NCI-H345 treated with DMSO at 0.1 percent for 48 hours (cell line): Measurements from ENCODE around the gene IL1RAPL1.

ENCODE experiments used
- DNase-seq: peaks from one replicate; lab custom pipeline; 2025; ENCODE audit not compliant: unreplicated experiment; lab: John Stamatoyannopoulos, UW

IL1RAPL1 gene

GRCh38 chrX:29617725-29618124 is 1030.5 kb downstream of the IL1RAPL1 start:
- no peak for DNase-seq

DNA sequence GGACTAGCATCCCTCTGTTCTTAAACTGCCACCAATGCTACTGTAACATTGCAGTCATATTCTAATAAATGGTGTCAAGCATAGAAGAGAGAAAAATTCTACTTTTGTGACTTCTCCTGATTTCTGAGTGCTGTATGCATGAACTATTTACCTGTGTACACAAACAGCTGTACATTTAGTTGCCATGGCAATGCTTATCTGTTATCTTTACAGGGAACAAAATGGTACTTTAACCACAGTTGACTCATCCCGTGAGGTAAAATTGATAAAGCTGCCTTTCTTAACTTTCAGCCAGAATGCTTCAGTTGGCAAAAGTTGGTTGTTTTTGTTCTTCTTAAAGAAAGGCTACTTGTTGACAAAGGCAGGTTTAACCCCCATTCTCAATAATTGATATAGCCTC is 1040.6 kb downstream of the IL1RAPL1 start:
- no peak for DNase-seq

- no peak for DNase-seq
These were observed 1047.3 kb downstream of the IL1RAPL1 start for GRCh38 chrX:29634516-29634915.

- no peak for DNase-seq
These were observed 1049.1 kb downstream of the IL1RAPL1 start for GRCh38 chrX:29636331-29636730.

DNA sequence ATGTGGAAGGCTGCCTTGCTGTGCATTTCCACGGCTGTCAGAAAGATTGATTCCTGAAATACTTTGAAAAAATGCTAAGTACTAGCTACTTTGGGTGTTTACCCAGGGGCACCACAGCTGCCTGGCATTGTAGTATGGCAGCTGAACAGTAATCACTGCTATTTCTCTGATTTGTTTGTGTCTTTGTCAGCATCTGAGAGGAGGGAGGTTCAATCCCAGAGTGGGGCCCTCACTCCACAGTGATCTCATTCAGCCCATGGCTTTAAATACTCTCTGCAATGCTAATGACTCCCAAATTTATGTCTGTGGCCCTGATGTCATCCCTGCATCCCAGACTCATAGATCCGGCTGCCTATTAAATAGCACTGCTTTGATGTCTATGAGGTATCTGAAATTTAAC is 1052.9 kb downstream of the IL1RAPL1 start:
- DNase-seq = no peak

GRCh38 chrX:29641461-29641860 is 1054.2 kb downstream of the IL1RAPL1 start:
- no peak for DNase-seq

DNA sequence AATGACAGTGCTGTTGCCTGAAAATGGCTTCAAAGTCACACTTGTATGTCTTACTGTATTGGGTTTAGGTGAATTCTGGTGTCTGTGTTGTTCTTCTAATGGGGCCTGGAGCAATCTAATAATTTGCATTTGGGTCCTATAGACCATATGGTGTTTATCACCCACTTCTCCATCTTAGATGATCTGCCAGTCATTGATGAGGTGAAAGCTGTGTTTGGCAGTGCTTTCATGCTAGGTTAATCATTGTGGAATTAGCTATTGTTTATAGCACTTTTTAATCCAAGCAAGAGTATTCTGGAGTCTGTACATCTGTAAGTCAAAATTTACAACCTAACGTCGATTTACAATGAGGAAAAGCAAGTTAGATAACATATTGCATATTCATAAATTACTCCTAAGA is 1055.9 kb downstream of the IL1RAPL1 start:
- DNase-seq = no peak

DNA sequence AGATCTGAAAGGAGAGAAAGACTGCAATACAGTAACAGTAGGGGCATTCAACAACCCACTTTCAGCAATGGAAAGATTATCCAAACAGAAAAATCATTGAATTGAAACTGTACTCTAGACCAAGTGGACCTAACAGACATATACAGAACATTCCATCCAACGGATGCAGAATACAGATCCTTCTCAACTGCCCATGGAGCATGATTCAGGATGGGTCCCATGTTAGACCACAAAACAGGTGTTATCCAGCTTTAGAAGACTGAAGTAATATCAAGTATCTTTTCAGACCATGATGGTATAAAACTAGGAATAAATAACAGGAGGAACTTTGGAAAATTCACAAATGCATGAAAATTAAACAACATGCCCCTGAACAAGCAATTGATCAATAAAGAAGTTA is 1060.9 kb downstream of the IL1RAPL1 start:
- no peak for DNase-seq

GRCh38 chrX:29652484-29652883 is 1065.2 kb downstream of the IL1RAPL1 start:
- no peak for DNase-seq

DNA sequence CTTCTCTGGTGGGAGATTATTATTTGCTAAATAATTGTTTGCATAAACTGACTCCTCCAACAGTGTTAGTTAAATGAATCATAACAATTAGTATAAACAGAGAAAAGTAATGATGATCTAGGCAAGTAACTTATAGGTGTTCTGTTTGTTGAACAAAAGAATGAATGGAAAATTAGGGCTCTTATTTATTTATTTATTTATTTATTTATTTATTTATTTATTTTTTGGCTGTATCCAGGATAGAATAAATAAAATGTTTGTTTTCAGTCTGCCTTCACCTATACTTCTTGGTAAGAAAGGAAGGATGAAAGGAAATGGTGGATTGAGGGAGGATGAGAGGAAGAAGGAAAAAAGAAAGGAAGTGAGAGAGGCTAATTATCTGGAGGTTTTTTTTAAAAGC is 1066.5 kb downstream of the IL1RAPL1 start:
- DNase-seq = no peak

DNA sequence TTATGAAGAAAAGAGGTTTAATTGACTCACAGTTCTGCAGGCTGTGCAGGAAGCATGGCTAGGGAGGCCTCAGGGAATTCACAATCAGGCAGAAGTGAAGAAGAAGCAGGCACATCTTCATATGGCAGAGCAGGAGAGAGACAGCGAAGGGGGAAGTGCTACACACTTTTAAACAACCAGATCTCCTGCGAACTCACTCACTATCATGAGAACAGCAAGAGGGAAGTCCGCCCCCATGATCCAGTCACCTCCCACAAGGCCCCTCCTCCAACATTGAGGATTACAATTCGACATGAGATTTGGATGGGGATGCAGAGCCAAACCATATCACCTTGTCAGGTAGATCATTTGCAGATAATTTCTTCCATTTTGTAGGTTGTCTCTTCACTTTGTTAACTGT is 1072.7 kb downstream of the IL1RAPL1 start:
- DNase-seq = no peak

- no peak for DNase-seq
These were observed 1074.0 kb downstream of the IL1RAPL1 start for GRCh38 chrX:29661290-29661689.

GRCh38 chrX:29662101-29662500 is 1074.9 kb downstream of the IL1RAPL1 start:
- DNase-seq = no peak

GRCh38 chrX:29662759-29663503 is 1075.7 kb downstream of the IL1RAPL1 start:
- no peak for DNase-seq

DNA sequence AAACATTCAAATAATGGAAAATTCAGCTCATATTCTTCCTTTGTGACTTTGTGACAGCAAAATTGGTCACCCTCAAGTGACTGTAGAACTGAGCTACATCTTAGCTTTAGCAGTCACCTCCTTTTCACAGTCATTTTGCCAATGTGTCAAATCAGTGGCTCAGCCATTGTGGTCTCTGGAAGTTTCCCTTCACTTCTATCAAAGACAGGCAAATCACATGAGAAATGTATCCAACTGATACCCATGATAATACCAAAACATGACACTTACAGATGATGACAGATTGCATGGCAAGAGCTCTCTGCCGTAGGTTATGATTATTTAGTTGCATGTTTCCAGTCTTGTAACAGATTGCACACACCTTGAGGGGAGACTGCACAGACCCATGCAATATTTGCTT is 1078.3 kb downstream of the IL1RAPL1 start:
- no peak for DNase-seq

DNA sequence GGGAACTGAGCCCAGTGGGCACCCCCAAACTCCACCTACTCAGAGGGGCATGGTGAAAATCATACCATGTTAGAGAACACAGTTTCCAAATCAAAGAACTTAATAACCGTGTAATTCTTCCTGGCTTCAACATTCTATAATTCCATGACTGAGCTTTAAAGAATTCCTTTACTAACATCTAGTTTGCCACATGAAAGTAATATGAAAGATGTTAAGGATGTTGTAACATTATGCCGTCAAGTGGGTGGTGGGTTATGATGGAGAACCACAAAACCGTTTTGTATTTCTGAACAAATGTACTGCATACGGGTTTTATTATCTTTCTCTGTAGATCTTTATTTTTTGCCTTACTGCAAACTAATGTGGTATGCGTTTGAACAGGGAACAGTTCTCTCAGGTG is 1079.1 kb downstream of the IL1RAPL1 start:
- DNase-seq = no peak

DNA sequence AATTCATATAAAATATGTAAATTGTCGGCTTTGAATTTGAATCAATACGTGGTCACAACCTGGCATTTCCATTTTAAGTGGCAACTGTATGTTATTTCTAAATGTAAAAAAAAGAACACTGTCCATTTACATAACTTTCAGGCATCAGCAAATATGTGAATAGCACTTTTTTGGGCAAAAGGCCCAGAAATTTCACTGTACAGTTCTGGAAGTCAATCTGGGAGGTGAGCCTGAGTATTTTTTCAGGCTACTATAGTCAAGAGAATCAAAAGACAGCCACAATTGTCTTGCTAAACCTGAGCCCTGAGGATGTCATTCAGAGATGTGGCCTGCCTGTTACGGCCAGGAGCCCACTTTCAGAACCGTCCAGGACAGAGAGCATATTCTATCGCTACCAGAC is 1084.2 kb downstream of the IL1RAPL1 start:
- DNase-seq = no peak

- DNase-seq = no peak
These were observed 1100.4 kb downstream of the IL1RAPL1 start for GRCh38 chrX:29687687-29688086.

- no peak for DNase-seq
These were observed 1102.8 kb downstream of the IL1RAPL1 start for GRCh38 chrX:29690061-29690460.

DNA sequence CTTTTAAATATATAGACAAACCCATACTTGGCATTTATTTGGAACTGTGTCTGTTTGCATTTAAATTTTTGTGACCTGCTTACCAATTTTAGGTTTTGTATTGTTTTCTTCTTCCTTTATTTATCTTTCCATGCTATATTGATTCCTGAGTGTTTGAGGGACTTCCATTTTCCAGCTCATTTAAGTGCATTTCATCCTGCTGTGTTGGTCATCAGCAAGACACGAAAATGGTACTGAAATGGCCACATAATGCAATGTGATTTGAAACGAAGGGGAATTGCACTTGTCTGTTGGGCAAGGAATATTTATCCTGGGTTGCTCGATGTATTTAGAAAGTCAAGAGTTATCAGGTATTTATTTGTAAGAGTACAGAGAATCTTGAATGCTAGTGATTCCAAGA is 1103.8 kb downstream of the IL1RAPL1 start:
- DNase-seq = peak; percentile 57

- DNase-seq = no peak
These were observed 1106.7 kb downstream of the IL1RAPL1 start for GRCh38 chrX:29693912-29694311.

DNA sequence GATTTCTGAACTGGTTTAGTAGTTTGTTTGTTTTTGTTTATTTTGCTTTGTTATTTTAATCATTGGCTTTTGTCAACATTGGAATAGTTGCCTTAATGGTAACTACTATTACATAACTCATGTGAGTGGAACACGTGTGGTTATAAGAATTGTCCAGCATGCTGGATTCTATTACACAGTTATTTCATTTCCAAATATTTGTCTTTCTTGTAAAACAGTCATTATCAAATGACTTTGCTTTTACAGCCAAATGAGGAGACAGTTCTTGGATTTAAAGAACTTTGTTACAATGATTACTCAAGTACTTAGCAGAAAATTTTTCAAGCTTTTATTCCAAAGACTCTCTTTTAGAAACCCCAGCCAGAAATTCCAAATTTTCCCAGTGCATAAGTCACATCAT is 1112.0 kb downstream of the IL1RAPL1 start:
- DNase-seq = no peak

GRCh38 chrX:29707088-29707487 is 1119.8 kb downstream of the IL1RAPL1 start:
- no peak for DNase-seq
